Esophagus (tissue), 2 donors: ENCODE results near the gene DENND11. TPM values are rescaled to one million over a fixed set of nuclear protein-coding genes. Genes with fewer than 3 reads are reported as not detected.

ENCODE experiments used
- H3K27ac ChIP-seq, 2 donors: one replicate each; pipeline ENCODE4 v1.5.1; 2013; ENCODE audit warnings: low read depth in 2 of 2, mild to moderate bottlenecking in 2 of 2, inconsistent platforms in 1 of 2, low read length in 1 of 2, moderate library complexity in 1 of 2
- H3K27me3 ChIP-seq, 2 donors: one replicate each; pipeline ENCODE4 v1.6.1; 2013; ENCODE audit warnings: low read length in 2 of 2, control low read depth in 1 of 2, mild to moderate bottlenecking in 1 of 2; ENCODE audit not compliant: insufficient read depth in 2 of 2, control insufficient read depth in 1 of 2
- H3K36me3 ChIP-seq, 2 donors: one replicate each; pipeline ENCODE4 v1.6.1; 2013; ENCODE audit warnings: low read length in 1 of 2; ENCODE audit not compliant: control insufficient read depth in 2 of 2, insufficient read depth in 2 of 2
- H3K4me1 ChIP-seq, 2 donors: one replicate each; pipeline ENCODE4 v1.6.1; 2013; ENCODE audit warnings: low read length in 1 of 2; ENCODE audit not compliant: control insufficient read depth in 2 of 2, insufficient read depth in 2 of 2
- H3K4me3 ChIP-seq, 2 donors: one replicate each; pipeline ENCODE4 v1.5.1; 2013; ENCODE audit warnings: low read length in 2 of 2, mild to moderate bottlenecking in 2 of 2, low read depth in 1 of 2, moderate library complexity in 1 of 2
- H3K9me3 ChIP-seq, 2 donors: one replicate each; pipeline ENCODE4 v1.6.1; 2013; ENCODE audit warnings: mild to moderate bottlenecking in 2 of 2, low read depth in 1 of 2, low read length in 1 of 2, moderate library complexity in 1 of 2; ENCODE audit not compliant: control insufficient read depth in 2 of 2, insufficient read depth in 1 of 2
- WGBS, 2 donors: extraction: QIAGEN DNeasy Blood & Tissue Kit; methylation state at CpG; one replicate each; pipeline ENCODE4 v1.1.7; 2013; 5-methylcytosine and 5-hydroxymethylcytosine counted together
- polyA plus RNA-seq, 2 donors: library from polyadenylated mRNA; stranded (reverse); fragments of 200-250 nt; gene quantifications; one replicate each; pipeline ENCODE4 v1.2.3, GENCODE V29; 2013
- donor health status: healthy with polysubstance abuse.
- donor health status: Bipolar disorder and iron deficiency.

DENND11 gene
- polyA plus RNA-seq, 2 donors = 4.5 to 4.7 TPM

- H3K4me3 ChIP-seq = no peak overlapping the region
- H3K27ac ChIP-seq = no peak overlapping the region
- H3K36me3 ChIP-seq = peaks cover 8% of the 10 kb centered on the region in 2 donors
- WGBS, 2 donors = 85 to 86% methylated on average over 6 of the region's 6 CpGs
- H3K9me3 ChIP-seq = no peaks in the 10 kb centered on the region
- H3K27me3 ChIP-seq = no peaks in the 10 kb centered on the region
- peaks cover 3 to 4% of the 10 kb centered on the region in 2 donors for H3K4me1 ChIP-seq
Observed at GRCh38 chr7:141659501-141659900, 42.5 kb downstream of the DENND11 start.

GRCh38 chr7:141654551-141654950 lies 47.4 kb downstream of the DENND11 start:
- WGBS, 2 donors = 40 to 44% methylated on average over 3 of the region's 3 CpGs
- no peaks in the 10 kb centered on the region for H3K27me3 ChIP-seq
- no peaks in the 10 kb centered on the region for H3K4me1 ChIP-seq
- no peaks in the 10 kb centered on the region for H3K9me3 ChIP-seq
- H3K36me3 ChIP-seq = peaks cover 3 to 7% of the 10 kb centered on the region in 2 donors
- H3K4me3 ChIP-seq = no peak overlapping the region
- no peak overlapping the region for H3K27ac ChIP-seq

GRCh38 chr7:141652691-141653090 lies 49.3 kb downstream of the DENND11 start:
- Histone ChIP-seq H3K4me3 (no peak overlapping the region), H3K9me3 (no peaks in the 10 kb centered on the region), H3K4me1 (no peaks in the 10 kb centered on the region), H3K27ac (no peak overlapping the region), H3K36me3 (peaks cover 3 to 7% of the 10 kb centered on the region in 2 donors), H3K27me3 (no peaks in the 10 kb centered on the region)
- WGBS, 2 donors = 71 to 81% methylated on average over 3 of the region's 3 CpGs

Other genes starting within 250 kb of the DENND11 start
- 10 to 100 TPM; 11.1 to 12.1 TPM for gene AGK, start 150.8 kb downstream of the DENND11 start, polyA plus RNA-seq
- not detected for gene WEE2, start 6.2 kb upstream of the DENND11 start, polyA plus RNA-seq
- 100 to 1,000 TPM; 159 to 209 TPM for gene SSBP1, start 36.2 kb upstream of the DENND11 start, polyA plus RNA-seq
- under 1 TPM in 1 of 2 donors, not detected in 1; 0.10 TPM for gene TAS2R3, start 61.9 kb upstream of the DENND11 start, polyA plus RNA-seq
- gene TAS2R4, start 74.5 kb upstream of the DENND11 start, polyA plus RNA-seq = under 1 TPM; 0.11 to 0.51 TPM
- gene TAS2R5, start 88.1 kb upstream of the DENND11 start, polyA plus RNA-seq = 1 to 10 TPM in 1 of 2 donors, under 1 TPM in 1; 0.28 to 1.0 TPM
- gene PRSS37, start 139.3 kb upstream of the DENND11 start, polyA plus RNA-seq = not detected
- not detected for gene OR9A4, start 214.2 kb upstream of the DENND11 start, polyA plus RNA-seq
- under 1 TPM; 0.69 to 0.78 TPM for gene CLEC5A, start 244.8 kb upstream of the DENND11 start, polyA plus RNA-seq